PC-3 (cell line): ENCODE results near the gene ZCCHC14. TPM values are rescaled to one million over a fixed set of nuclear protein-coding genes. Genes with fewer than 3 reads are reported as not detected.

ENCODE experiments used
- ATAC-seq: fragments of 200-7000 bp; cut with Tn5 transposase; 2 replicates; pipeline ENCODE4 v1.9.1; 2020; ENCODE audit warnings: mild to moderate bottlenecking, moderate library complexity
- BruUV-seq: library from RNA; stranded (reverse); fragments of 400-500 nt; replicated peaks from 2 replicates; lab custom pipeline; 2021; lab: Mats Ljungman, UMichigan
- CTCF ChIA-PET: fragments of 300-600 bp; sonication (Branson Sonifier 250); formaldehyde crosslinking; loops from one replicate; lab custom pipeline; 2022; ENCODE audit warnings: antibody characterized with exemption; lab: Charles Lee
- POLR2A ChIA-PET: fragments of 300-600 bp; sonication (Branson Sonifier 250); formaldehyde crosslinking; loops from one replicate; lab custom pipeline; 2022; ENCODE audit warnings: antibody characterized with exemption; ENCODE audit not compliant: unreplicated experiment; lab: Charles Lee
- DNase-seq: peaks from one replicate; pipeline ENCODE4 v3.0.0-alpha.2; 2015
- H2AFZ ChIP-seq: fragments of 300-600 bp; sonication (generic); 2 replicates; pipeline ENCODE4 v1.6.0; 2016; ENCODE audit warnings: antibody characterized with exemption, low read length
- H3F3A ChIP-seq: fragments of 300-600 bp; sonication (generic); one replicate; pipeline ENCODE4 v1.6.0; 2017; ENCODE audit warnings: antibody characterized with exemption, low read length, control low read depth, mild to moderate bottlenecking; ENCODE audit not compliant: unreplicated experiment
- H3K27ac ChIP-seq: fragments of 300-600 bp; sonication (generic); 2 replicates; pipeline ENCODE4 v1.5.1; 2016; ENCODE audit warnings: mild to moderate bottlenecking, low read length
- H3K27me3 ChIP-seq: fragments of 300-600 bp; sonication (generic); 2 replicates; pipeline ENCODE4 v1.6.1; 2016; ENCODE audit warnings: low read length, mixed read lengths
- H3K36me3 ChIP-seq: fragments of 300-600 bp; sonication (generic); 2 replicates; pipeline ENCODE4 v1.6.1; 2016; ENCODE audit warnings: low read depth, mixed run types, low read length, mixed read lengths
- H3K4me1 ChIP-seq: fragments of 300-600 bp; sonication (generic); 2 replicates; pipeline ENCODE4 v1.5.1; 2016; ENCODE audit warnings: low read length; ENCODE audit not compliant: insufficient read depth
- H3K4me2 ChIP-seq: fragments of 300-600 bp; sonication (generic); 2 replicates; pipeline ENCODE4 v1.6.0; 2016; ENCODE audit warnings: low read length
- H3K4me3 ChIP-seq: fragments of 300-600 bp; sonication (generic); 2 replicates; pipeline ENCODE4 v1.5.1; 2016; ENCODE audit warnings: mild to moderate bottlenecking, low read length, mixed read lengths
- H3K79me2 ChIP-seq: fragments of 300-600 bp; sonication (generic); 2 replicates; pipeline ENCODE4 v1.6.1; 2017; ENCODE audit warnings: low read length, mixed read lengths
- H3K9ac ChIP-seq: fragments of 300-600 bp; sonication (generic); 2 replicates; pipeline ENCODE4 v1.6.0; 2016; ENCODE audit warnings: mild to moderate bottlenecking, low read length
- H3K9me2 ChIP-seq: fragments of 300-600 bp; sonication (generic); replicated peaks from 2 replicates; pipeline ENCODE4 v1.6.1; 2016; ENCODE audit warnings: mixed run types, low read length, mixed read lengths
- H3K9me3 ChIP-seq: fragments of 300-600 bp; sonication (generic); 2 replicates; pipeline ENCODE4 v1.6.1; 2016; ENCODE audit warnings: low read length, mixed read lengths
- H4K20me1 ChIP-seq: fragments of 300-600 bp; sonication (generic); 2 replicates; pipeline ENCODE4 v1.6.1; 2016; ENCODE audit warnings: low read length, mixed read lengths
- CTCF ChIP-seq: fragments of 300-600 bp; sonication (generic); conservative IDR thresholded peaks from 2 replicates; pipeline ENCODE4 v1.5.1; 2017; ENCODE audit warnings: antibody characterized with exemption, low read depth, mild to moderate bottlenecking, low read length
- EZH2 ChIP-seq: fragments of 300-600 bp; sonication (generic); IDR thresholded peaks from one replicate; pipeline ENCODE4 v1.6.1; 2017; ENCODE audit warnings: antibody characterized with exemption, mild to moderate bottlenecking, low read length; ENCODE audit not compliant: unreplicated experiment
- EZH2phosphoT487 ChIP-seq: fragments of 300-600 bp; sonication (generic); IDR thresholded peaks from 2 replicates; pipeline ENCODE4 v1.6.1; 2018; ENCODE audit warnings: mild to moderate bottlenecking, antibody characterized with exemption, low read length, borderline replicate concordance
- intact Hi-C: fragments of 100-400 bp; cut with micrococcal nuclease; formaldehyde crosslinking; loops from 2 replicates; pipeline ENCODE4 v1.9.0; 2023
- total RNA-seq: library from RNA; depleted of rRNA; stranded (reverse); fragments of >200 nt; gene quantifications from 2 replicates; pipeline ENCODE4 v1.2.3, GENCODE V29; 2014

ZCCHC14 gene
- total RNA-seq, 1 experiment from 2014 or later = 5.3 TPM

GRCh38 chr16:87436225-87437172 lies 56.3 kb downstream of the ZCCHC14 start:
- Histone ChIP-seq H3K4me1 (peaks cover 32% of the 10 kb centered on the region), H3K4me2 (peak overlapping the region; percentile 61), H3F3A (no peaks in the 10 kb centered on the region), H3K36me3 (no peaks in the 10 kb centered on the region), H3K79me2 (peaks cover 7% of the 10 kb centered on the region; the same call in 1 of the 2 replicates), H3K27ac (peak overlapping the region; percentile 43; the same call in 1 of the 2 replicates), H3K9ac (no peak overlapping the region), H3K9me3 (no peaks in the 10 kb centered on the region), H3K9me2 (no peaks in the 10 kb centered on the region), H4K20me1 (0 out of 2 replicates have a peak, but pooled peaks cover 3% of the 10 kb centered on the region), H3K27me3 (no peaks in the 10 kb centered on the region), H2AFZ (0 out of 2 replicates have a peak overlapping the region, but pooled peaks have one; percentile 25), H3K4me3 (peak overlapping the region; percentile 13; the same call in 1 of the 2 replicates)
- CTCF ChIA-PET = no interaction called here
- DNase-seq (no peak), ATAC-seq (no peak)
- TF ChIP-seq EZH2phosphoT487 = no peak
- no peak for TF ChIP-seq CTCF
- no peak for TF ChIP-seq EZH2
- POLR2A ChIA-PET = no interaction called here
- intact Hi-C loops = no loop called here
- BruUV-seq = no TSS peak

GRCh38 chr16:87435372-87436224 lies 57.2 kb downstream of the ZCCHC14 start:
- ChIA-PET CTCF (no interaction called here), POLR2A (interaction anchor here (0.5 kb wide), 1 partner anchor 52 kb away, joined by 4 read pairs; no protein-coding TSS in a partner anchor)
- Histone ChIP-seq H3F3A (no peaks in the 10 kb centered on the region), H3K27ac (peak overlapping the region; percentile 43; the same call in 1 of the 2 replicates), H3K4me2 (peak overlapping the region; percentile 61), H3K9ac (no peak overlapping the region), H3K4me1 (peaks cover 32% of the 10 kb centered on the region), H3K27me3 (no peaks in the 10 kb centered on the region), H3K4me3 (peak overlapping the region; percentile 13; the same call in 1 of the 2 replicates), H2AFZ (no peak overlapping the region), H3K9me2 (no peaks in the 10 kb centered on the region), H4K20me1 (0 out of 2 replicates have a peak, but pooled peaks cover 3% of the 10 kb centered on the region), H3K36me3 (no peaks in the 10 kb centered on the region), H3K9me3 (no peaks in the 10 kb centered on the region), H3K79me2 (peaks cover 7% of the 10 kb centered on the region; the same call in 1 of the 2 replicates)
- BruUV-seq = no TSS peak
- ATAC-seq = peak; percentile 58
- TF ChIP-seq CTCF = no peak
- TF ChIP-seq EZH2 = no peak
- no peak for TF ChIP-seq EZH2phosphoT487
- intact Hi-C loops = no loop called here
- DNase-seq = peak; percentile 43
